Lower lobe of right lung (tissue), 2 donors: ENCODE results near the gene HS3ST3B1. TPM values are rescaled to one million over a fixed set of nuclear protein-coding genes. Genes with fewer than 3 reads are reported as not detected.

Experiments used
- ATAC-seq, 2 donors: fragments of 200-7000 bp; cut with Tn5 transposase; one replicate each; pipeline ENCODE4 v1.9.1; 2020 to 2022; ENCODE audit warnings: mild to moderate bottlenecking in 2 of 2, moderate library complexity in 2 of 2
- DNase-seq: peaks from one replicate; pipeline ENCODE4 v3.0.0-alpha.2; 2020
- H3K27ac ChIP-seq: fragments of 200-600 bp; one replicate; pipeline ENCODE4 v1.8.0; 2022
- H3K27me3 ChIP-seq: fragments of 200-600 bp; one replicate; pipeline ENCODE4 v1.8.0; 2022; ENCODE audit warnings: low read depth
- H3K36me3 ChIP-seq: fragments of 200-600 bp; one replicate; pipeline ENCODE4 v1.8.0; 2022; ENCODE audit warnings: mild to moderate bottlenecking
- H3K4me1 ChIP-seq: fragments of 200-600 bp; one replicate; pipeline ENCODE4 v1.8.0; 2022
- H3K4me3 ChIP-seq: fragments of 200-600 bp; one replicate; pipeline ENCODE4 v1.8.0; 2022; ENCODE audit warnings: mild to moderate bottlenecking
- H3K9me3 ChIP-seq: fragments of 200-600 bp; one replicate; pipeline ENCODE4 v1.8.0; 2022
- intact Hi-C: fragments of 100-400 bp; cut with DNase I; formaldehyde crosslinking; loops from one replicate; pipeline ENCODE4 v1.11.0; 2022
- total RNA-seq: library from RNA; stranded (reverse); fragmentation: NEBNext Ultra II Directional; extraction: Animal tissue kit (Norgen Biotek cat#: 25700); gene quantifications from one replicate; pipeline ENCODE4 v1.2.1, GENCODE V29; 2021
- TF ChIP-seq, protein P1 (sequence below): fragments of 200-600 bp; IDR thresholded peaks from one replicate; pipeline ENCODE4 v1.8.0; 2022; ENCODE audit warnings: antibody characterized with exemption, mild to moderate bottlenecking
- donor health status: DM: no; HTN: yes; CAD: no; lungs with severe emphysema.

The HS3ST3B1 gene
- total RNA-seq, 1 donor from 2014 or later, result 3.4 TPM

DNA sequence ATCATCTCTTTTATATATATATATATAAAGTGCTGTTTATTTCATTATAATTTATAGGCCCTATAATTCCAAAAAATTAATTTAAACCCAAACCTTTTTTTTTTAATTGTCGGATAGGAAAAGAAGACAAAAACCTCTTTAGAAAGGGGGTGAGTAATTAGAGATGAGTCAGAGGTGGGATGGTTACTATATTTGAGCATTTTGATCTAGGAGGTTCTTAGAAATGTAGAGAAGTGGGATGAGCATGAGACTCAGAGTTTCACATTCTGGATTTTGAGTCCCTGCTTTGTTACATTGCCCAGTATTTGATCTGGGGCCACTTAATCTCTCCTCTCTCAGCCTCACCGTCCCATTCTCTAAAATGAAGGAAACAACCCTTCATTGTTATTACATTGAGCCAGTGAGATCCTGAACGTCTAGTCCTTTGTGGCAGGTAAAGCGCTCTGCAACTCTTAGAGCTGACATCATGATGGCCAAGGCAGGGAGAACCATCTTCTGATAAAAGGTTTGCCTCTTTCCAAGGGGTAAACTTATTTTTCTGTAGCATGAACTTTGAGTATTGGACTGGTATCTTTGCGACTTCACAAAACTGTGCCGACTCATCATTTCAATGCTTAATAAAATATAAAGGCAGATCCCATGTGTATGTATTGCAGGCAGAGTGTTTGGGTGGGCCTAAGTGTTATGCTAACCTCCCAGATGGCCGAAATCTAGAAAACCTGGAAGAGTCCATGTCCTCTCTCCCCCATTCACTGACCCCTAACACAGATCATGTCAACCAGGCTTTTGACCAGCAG, 21.3 kb downstream of the HS3ST3B1 start:
- ATAC-seq, result no peak
- no peaks in the 10 kb centered on the region for H3K9me3 ChIP-seq
- no peaks in the 10 kb centered on the region for H3K36me3 ChIP-seq
- no peaks in the 10 kb centered on the region for H3K4me1 ChIP-seq
- TF ChIP-seq, protein P1, sequence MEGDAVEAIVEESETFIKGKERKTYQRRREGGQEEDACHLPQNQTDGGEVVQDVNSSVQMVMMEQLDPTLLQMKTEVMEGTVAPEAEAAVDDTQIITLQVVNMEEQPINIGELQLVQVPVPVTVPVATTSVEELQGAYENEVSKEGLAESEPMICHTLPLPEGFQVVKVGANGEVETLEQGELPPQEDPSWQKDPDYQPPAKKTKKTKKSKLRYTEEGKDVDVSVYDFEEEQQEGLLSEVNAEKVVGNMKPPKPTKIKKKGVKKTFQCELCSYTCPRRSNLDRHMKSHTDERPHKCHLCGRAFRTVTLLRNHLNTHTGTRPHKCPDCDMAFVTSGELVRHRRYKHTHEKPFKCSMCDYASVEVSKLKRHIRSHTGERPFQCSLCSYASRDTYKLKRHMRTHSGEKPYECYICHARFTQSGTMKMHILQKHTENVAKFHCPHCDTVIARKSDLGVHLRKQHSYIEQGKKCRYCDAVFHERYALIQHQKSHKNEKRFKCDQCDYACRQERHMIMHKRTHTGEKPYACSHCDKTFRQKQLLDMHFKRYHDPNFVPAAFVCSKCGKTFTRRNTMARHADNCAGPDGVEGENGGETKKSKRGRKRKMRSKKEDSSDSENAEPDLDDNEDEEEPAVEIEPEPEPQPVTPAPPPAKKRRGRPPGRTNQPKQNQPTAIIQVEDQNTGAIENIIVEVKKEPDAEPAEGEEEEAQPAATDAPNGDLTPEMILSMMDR, result no peak
- no peak for DNase-seq
- no peak overlapping the region for H3K4me3 ChIP-seq
- no peak overlapping the region for H3K27ac ChIP-seq
- no peaks in the 10 kb centered on the region for H3K27me3 ChIP-seq
- intact Hi-C loops, result no loop called here

GRCh38 chr17:14323522-14323981, 22.7 kb downstream of the HS3ST3B1 start:
- TF ChIP-seq, protein P1, result no peak
- no peaks in the 10 kb centered on the region for H3K4me1 ChIP-seq
- H3K9me3 ChIP-seq, result no peaks in the 10 kb centered on the region
- intact Hi-C loops, result no loop called here
- ATAC-seq (no peak), DNase-seq (no peak)
- H3K27ac ChIP-seq, result no peak overlapping the region
- no peak overlapping the region for H3K4me3 ChIP-seq
- H3K27me3 ChIP-seq, result no peaks in the 10 kb centered on the region
- no peaks in the 10 kb centered on the region for H3K36me3 ChIP-seq

- TF ChIP-seq, protein P1, result no peak
- intact Hi-C loops, result no loop called here
These were observed 24.8 kb downstream of the HS3ST3B1 start for GRCh38 chr17:14325618-14326167.

GRCh38 chr17:14329900-14330491, 29.1 kb downstream of the HS3ST3B1 start:
- Histone ChIP-seq H3K27ac (no peak overlapping the region), H3K4me1 (no peaks in the 10 kb centered on the region), H3K9me3 (no peaks in the 10 kb centered on the region), H3K27me3 (no peaks in the 10 kb centered on the region), H3K36me3 (no peaks in the 10 kb centered on the region), H3K4me3 (no peak overlapping the region)
- no peak for ATAC-seq
- no peak for DNase-seq
- TF ChIP-seq, protein P1, result no peak
- intact Hi-C loops, result no loop called here

More at GRCh38 chr17:14325618-14326167, 24.8 kb downstream of the HS3ST3B1 start:
- Histone ChIP-seq H3K9me3 (no peaks in the 10 kb centered on the region), H3K27me3 (no peaks in the 10 kb centered on the region), H3K27ac (no peak overlapping the region), H3K36me3 (no peaks in the 10 kb centered on the region), H3K4me1 (no peaks in the 10 kb centered on the region), H3K4me3 (no peak overlapping the region)
- DNase-seq (no peak), ATAC-seq (no peak)

GRCh38 chr17:14330492-14330962, 29.6 kb downstream of the HS3ST3B1 start:
- TF ChIP-seq, protein P1, result no peak

More at GRCh38 chr17:14330492-14330962, 29.6 kb downstream of the HS3ST3B1 start:
- DNase-seq (no peak), ATAC-seq (peak; percentile 45 to 69)
- Histone ChIP-seq H3K4me3 (no peak overlapping the region), H3K9me3 (no peaks in the 10 kb centered on the region), H3K27ac (no peak overlapping the region), H3K4me1 (no peaks in the 10 kb centered on the region), H3K36me3 (no peaks in the 10 kb centered on the region), H3K27me3 (no peaks in the 10 kb centered on the region)
- intact Hi-C loops, result no loop called here
